LNCAP (cell line): ENCODE data around the gene ZNF8.

ENCODE experiments used
- CTCF ChIP-seq: fragments of 450-650 bp; IDR thresholded peaks from 2 replicates; pipeline ENCODE4 v1.5.1; 2017; ENCODE audit warnings: mild to moderate bottlenecking

Gene ZNF8

GRCh38 chr19:58300620-58301019, 21.9 kb downstream of the ZNF8 start:
- no peak for TF ChIP-seq CTCF

GRCh38 chr19:58304255-58304654, 25.5 kb downstream of the ZNF8 start:
- TF ChIP-seq CTCF = no peak

GRCh38 chr19:58304748-58305064, 26.0 kb downstream of the ZNF8 start:
- TF ChIP-seq CTCF = no peak

- no peak for TF ChIP-seq CTCF
Measured at GRCh38 chr19:58305065-58305931, 26.5 kb downstream of the ZNF8 start, which contains the start of gene ERVK3-1. Gene ERVK3-1 (plus strand): TSS chr19:58305377. CDS start chr19:58312169, 6,792 bp downstream.

- no peak for TF ChIP-seq CTCF
Measured at GRCh38 chr19:58305932-58306323, 27.2 kb downstream of the ZNF8 start.

- no peak for TF ChIP-seq CTCF
Measured at GRCh38 chr19:58307736-58308135, 29.0 kb downstream of the ZNF8 start.

- no peak for TF ChIP-seq CTCF
Measured at GRCh38 chr19:58311345-58311865, 32.6 kb downstream of the ZNF8 start.
